Lower leg skin (tissue), 3 donors: ENCODE data around the gene KBTBD12.

Experiments used
- POLR2A ChIP-seq, 2 donors: fragments of 450-650 bp; IDR thresholded peaks; one replicate each; pipeline ENCODE4 v1.6.1; 2016 to 2017; ENCODE audit warnings: antibody characterized with exemption in 2 of 2, mild to moderate bottlenecking in 1 of 2, moderate library complexity in 1 of 2
- TF ChIP-seq, protein P1 (sequence below), 3 donors: fragments of 450-650 bp; IDR thresholded peaks; one replicate each; pipeline ENCODE4 v1.5.1; 2016; ENCODE audit warnings: antibody characterized with exemption in 3 of 3, mild to moderate bottlenecking in 3 of 3, moderate library complexity in 2 of 3

- TF ChIP-seq, protein P1, sequence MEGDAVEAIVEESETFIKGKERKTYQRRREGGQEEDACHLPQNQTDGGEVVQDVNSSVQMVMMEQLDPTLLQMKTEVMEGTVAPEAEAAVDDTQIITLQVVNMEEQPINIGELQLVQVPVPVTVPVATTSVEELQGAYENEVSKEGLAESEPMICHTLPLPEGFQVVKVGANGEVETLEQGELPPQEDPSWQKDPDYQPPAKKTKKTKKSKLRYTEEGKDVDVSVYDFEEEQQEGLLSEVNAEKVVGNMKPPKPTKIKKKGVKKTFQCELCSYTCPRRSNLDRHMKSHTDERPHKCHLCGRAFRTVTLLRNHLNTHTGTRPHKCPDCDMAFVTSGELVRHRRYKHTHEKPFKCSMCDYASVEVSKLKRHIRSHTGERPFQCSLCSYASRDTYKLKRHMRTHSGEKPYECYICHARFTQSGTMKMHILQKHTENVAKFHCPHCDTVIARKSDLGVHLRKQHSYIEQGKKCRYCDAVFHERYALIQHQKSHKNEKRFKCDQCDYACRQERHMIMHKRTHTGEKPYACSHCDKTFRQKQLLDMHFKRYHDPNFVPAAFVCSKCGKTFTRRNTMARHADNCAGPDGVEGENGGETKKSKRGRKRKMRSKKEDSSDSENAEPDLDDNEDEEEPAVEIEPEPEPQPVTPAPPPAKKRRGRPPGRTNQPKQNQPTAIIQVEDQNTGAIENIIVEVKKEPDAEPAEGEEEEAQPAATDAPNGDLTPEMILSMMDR (IDR thresholded peaks at IDR 0.05), result no peak
- TF ChIP-seq POLR2A (IDR thresholded peaks at IDR 0.05), result no peak
Measured at GRCh38 chr3:127949446-127950055, 34.5 kb downstream of the KBTBD12 start.
